Activated CD4-positive, alpha-beta memory T cell treated with anti-CD3 and anti-CD28 coated beads for 36 hours (primary cell): ENCODE measurements around the gene C4BPA. TPM values are rescaled to one million over a fixed set of nuclear protein-coding genes. Genes with fewer than 3 reads are reported as not detected.

ENCODE experiments used
- CTCF ChIA-PET: fragments of 350-600 bp; sonication (Branson Sonifier 250); formaldehyde crosslinking; loops from one replicate; lab custom pipeline; 2021; ENCODE audit warnings: antibody characterized with exemption, inconsistent platforms; lab: Charles Lee
- POLR2A ChIA-PET: fragments of 350-600 bp; sonication (Branson Sonifier 250); formaldehyde crosslinking; loops from one replicate; lab custom pipeline; 2021; ENCODE audit warnings: antibody characterized with exemption; lab: Charles Lee
- DNase-seq: peaks from one replicate; pipeline ENCODE4 v3.0.0-alpha.2; 2020
- H3K27ac Mint-ChIP-seq: one replicate; pipeline ENCODE4 v1.8.0; 2021; ENCODE audit warnings: mixed read lengths
- H3K27me3 Mint-ChIP-seq: one replicate; pipeline ENCODE4 v1.8.0; 2021; ENCODE audit warnings: mixed read lengths
- H3K36me3 Mint-ChIP-seq: one replicate; pipeline ENCODE4 v1.8.0; 2021; ENCODE audit warnings: mixed read lengths
- H3K4me1 Mint-ChIP-seq: one replicate; pipeline ENCODE4 v1.8.0; 2021; ENCODE audit warnings: low read depth, mixed read lengths
- H3K4me3 Mint-ChIP-seq: one replicate; pipeline ENCODE4 v1.8.0; 2021; ENCODE audit warnings: mild to moderate bottlenecking, mixed read lengths
- H3K9me3 Mint-ChIP-seq: one replicate; pipeline ENCODE4 v1.8.0; 2021; ENCODE audit warnings: mixed read lengths
- intact Hi-C: fragments of 100-400 bp; cut with micrococcal nuclease; formaldehyde crosslinking; loops from one replicate; pipeline ENCODE4 v1.15.1; 2023
- total RNA-seq, 2 experiments: library from RNA; stranded (reverse); gene quantifications; one replicate each; pipeline ENCODE4 v1.2.3, GENCODE V29; 2021

The C4BPA gene
- total RNA-seq, 2 experiments from 2014 or later = not detected

- intact Hi-C loops = no loop called here
- Mint-ChIP-seq H3K27me3 (peaks cover 11% of the 10 kb centered on the region), H3K4me1 (peaks cover 7% of the 10 kb centered on the region), H3K4me3 (no peak overlapping the region), H3K36me3 (no peaks in the 10 kb centered on the region), H3K27ac (no peak overlapping the region), H3K9me3 (no peaks in the 10 kb centered on the region)
- DNase-seq = no peak
- POLR2A ChIA-PET = no interaction called here
- CTCF ChIA-PET = interaction anchor here (1.1 to 1.4 kb wide), 2 partner anchors 13 to 408 kb away, joined by 3 to 4 read pairs; no protein-coding TSS in a partner anchor
These were observed 12.7 kb upstream of the C4BPA start for GRCh38 chr1:207091200-207091908.

DNA sequence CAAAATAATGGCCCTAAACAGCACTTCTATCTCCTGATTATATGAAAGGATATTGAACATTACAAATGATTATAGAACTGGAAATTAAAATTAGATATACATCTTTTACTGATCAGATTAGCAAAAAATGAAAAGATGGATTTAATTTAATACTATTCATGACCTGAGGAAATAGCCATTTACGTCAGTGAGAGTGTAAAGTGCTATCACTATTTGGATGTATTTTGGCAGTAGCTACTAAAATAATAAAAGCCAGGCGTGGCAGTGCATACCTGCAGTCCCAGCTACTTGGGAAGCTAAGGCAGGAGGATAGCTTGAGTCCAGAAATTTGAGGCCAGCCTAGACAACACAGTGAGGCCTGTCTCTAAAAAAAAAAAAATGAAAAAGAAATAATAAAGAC lies 10.1 kb upstream of the C4BPA start:
- intact Hi-C loops = no loop called here
- Mint-ChIP-seq H3K9me3 (no peaks in the 10 kb centered on the region), H3K4me1 (peaks cover 16% of the 10 kb centered on the region), H3K36me3 (no peaks in the 10 kb centered on the region), H3K27me3 (peaks cover 13% of the 10 kb centered on the region), H3K27ac (no peak overlapping the region), H3K4me3 (no peak overlapping the region)
- ChIA-PET CTCF (interaction anchor here (1.0 to 1.3 kb wide), 2 partner anchors 10 to 406 kb away, joined by 4 to 10 read pairs; no protein-coding TSS in a partner anchor), POLR2A (interaction anchor here (1.1 kb wide), 1 partner anchor 269 kb away, joined by 3 read pairs; no protein-coding TSS in a partner anchor)
- DNase-seq = no peak

- H3K36me3 Mint-ChIP-seq = no peaks in the 10 kb centered on the region
These were observed 6.1 kb upstream of the C4BPA start for GRCh38 chr1:207097871-207098324.

DNA sequence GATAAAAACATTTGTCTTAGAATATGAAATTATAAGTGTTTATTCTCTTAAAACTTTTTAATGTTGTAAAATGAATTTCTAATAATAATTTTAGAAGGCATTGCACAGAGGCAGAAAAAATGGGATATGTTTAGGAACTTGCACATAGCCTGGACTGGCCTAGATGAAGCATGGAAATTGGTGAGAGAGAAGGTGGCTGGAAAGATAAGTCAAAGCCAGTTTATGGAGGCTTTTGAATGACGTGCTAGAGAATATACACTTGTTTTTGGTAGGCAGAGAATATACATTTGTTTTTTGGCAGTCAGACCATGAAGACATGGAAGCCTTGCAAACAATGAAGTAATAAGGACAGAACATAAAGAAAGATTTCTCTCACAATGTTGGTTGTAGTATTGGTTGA lies 2.3 kb upstream of the C4BPA start:
- Mint-ChIP-seq H3K4me3 (no peak overlapping the region), H3K27me3 (peaks cover 21% of the 10 kb centered on the region), H3K36me3 (no peaks in the 10 kb centered on the region), H3K9me3 (peaks cover 4% of the 10 kb centered on the region), H3K27ac (no peak overlapping the region), H3K4me1 (peaks cover 14% of the 10 kb centered on the region)
- ChIA-PET POLR2A (no interaction called here), CTCF (no interaction called here)
- no peak for DNase-seq
- intact Hi-C loops = no loop called here

More at GRCh38 chr1:207097871-207098324, 6.1 kb upstream of the C4BPA start:
- DNase-seq = peak; percentile 64
- intact Hi-C loops = loop anchor here (1.0 to 2.0 kb wide), 7 partner anchors 46 to 402 kb away; partner anchors contain the start of gene CD55
- peaks cover 4% of the 10 kb centered on the region for H3K9me3 Mint-ChIP-seq
- H3K27me3 Mint-ChIP-seq = peaks cover 24% of the 10 kb centered on the region
- POLR2A ChIA-PET = interaction anchor here (1.8 kb wide), 1 partner anchor 239 kb away, joined by 9 read pairs; no protein-coding TSS in a partner anchor
- H3K4me3 Mint-ChIP-seq = no peak overlapping the region
- CTCF ChIA-PET = interaction anchor here (0.7 to 1.4 kb wide), 5 partner anchors 19 to 402 kb away, joined by 3 to 7 read pairs (median 3); no protein-coding TSS in a partner anchor
- peak overlapping the region; percentile 78 for H3K27ac Mint-ChIP-seq
- peaks cover 14% of the 10 kb centered on the region for H3K4me1 Mint-ChIP-seq

GRCh38 chr1:207102146-207102545 lies 1.9 kb upstream of the C4BPA start:
- Mint-ChIP-seq H3K9me3 (peaks cover 4% of the 10 kb centered on the region), H3K36me3 (no peaks in the 10 kb centered on the region), H3K27ac (no peak overlapping the region), H3K4me3 (no peak overlapping the region), H3K4me1 (peaks cover 14% of the 10 kb centered on the region), H3K27me3 (peaks cover 23% of the 10 kb centered on the region)
- ChIA-PET POLR2A (no interaction called here), CTCF (no interaction called here)
- intact Hi-C loops = no loop called here
- no peak for DNase-seq

DNA sequence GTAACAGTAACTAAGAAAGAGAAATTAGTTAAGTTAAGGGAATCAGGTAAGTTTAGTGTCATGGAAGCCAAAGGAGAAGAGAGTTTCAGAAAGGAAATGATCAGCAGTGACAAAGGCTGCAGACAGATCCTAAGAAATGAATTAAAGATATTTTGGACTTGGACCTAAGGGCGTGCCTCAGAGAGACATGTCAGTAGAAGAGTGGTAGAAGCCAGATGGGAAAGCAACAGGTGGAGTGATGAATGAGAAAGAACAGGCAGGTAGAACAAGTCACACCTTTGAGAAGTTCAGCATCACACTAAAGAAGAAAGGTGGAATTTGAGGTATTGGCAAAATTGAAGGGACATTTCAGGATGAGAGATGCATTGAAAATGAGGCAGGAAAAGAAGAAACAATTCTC lies 1.4 kb upstream of the C4BPA start:
- H3K4me1 Mint-ChIP-seq = peaks cover 12% of the 10 kb centered on the region
- POLR2A ChIA-PET = no interaction called here
- intact Hi-C loops = no loop called here

DNA sequence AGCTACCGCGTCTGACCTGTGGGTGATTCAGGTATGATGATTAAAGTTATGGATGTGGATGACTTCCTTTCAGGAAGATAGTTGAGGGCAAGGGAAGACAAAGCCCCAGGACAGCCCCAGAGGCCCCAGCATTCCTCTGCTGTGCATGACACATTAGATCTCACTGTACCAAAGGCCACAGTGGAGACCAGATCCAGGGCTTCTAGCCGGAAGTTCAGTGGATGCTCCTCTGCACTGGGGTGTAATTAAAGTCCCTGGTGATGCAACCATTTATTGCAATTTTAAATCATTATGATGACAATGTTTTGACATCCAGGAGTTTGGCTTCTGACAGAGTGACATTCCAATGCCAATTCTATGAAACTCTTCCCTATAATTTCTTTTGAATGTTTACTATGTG lies 5.0 kb downstream of the C4BPA start:
- no peaks in the 10 kb centered on the region for H3K36me3 Mint-ChIP-seq
- H3K4me3 Mint-ChIP-seq = no peak overlapping the region
- H3K27ac Mint-ChIP-seq = no peak overlapping the region
- no peak for DNase-seq
- ChIA-PET POLR2A (no interaction called here), CTCF (no interaction called here)
- no peaks in the 10 kb centered on the region for H3K4me1 Mint-ChIP-seq
- H3K9me3 Mint-ChIP-seq = no peaks in the 10 kb centered on the region
- H3K27me3 Mint-ChIP-seq = peaks cover 27% of the 10 kb centered on the region
- intact Hi-C loops = no loop called here

More for the DNA sequence above, 1.4 kb upstream of the C4BPA start:
- Mint-ChIP-seq H3K9me3 (peaks cover 4% of the 10 kb centered on the region), H3K27ac (no peak overlapping the region), H3K4me3 (no peak overlapping the region), H3K36me3 (no peaks in the 10 kb centered on the region), H3K27me3 (peaks cover 25% of the 10 kb centered on the region)
- no peak for DNase-seq
- CTCF ChIA-PET = no interaction called here

DNA sequence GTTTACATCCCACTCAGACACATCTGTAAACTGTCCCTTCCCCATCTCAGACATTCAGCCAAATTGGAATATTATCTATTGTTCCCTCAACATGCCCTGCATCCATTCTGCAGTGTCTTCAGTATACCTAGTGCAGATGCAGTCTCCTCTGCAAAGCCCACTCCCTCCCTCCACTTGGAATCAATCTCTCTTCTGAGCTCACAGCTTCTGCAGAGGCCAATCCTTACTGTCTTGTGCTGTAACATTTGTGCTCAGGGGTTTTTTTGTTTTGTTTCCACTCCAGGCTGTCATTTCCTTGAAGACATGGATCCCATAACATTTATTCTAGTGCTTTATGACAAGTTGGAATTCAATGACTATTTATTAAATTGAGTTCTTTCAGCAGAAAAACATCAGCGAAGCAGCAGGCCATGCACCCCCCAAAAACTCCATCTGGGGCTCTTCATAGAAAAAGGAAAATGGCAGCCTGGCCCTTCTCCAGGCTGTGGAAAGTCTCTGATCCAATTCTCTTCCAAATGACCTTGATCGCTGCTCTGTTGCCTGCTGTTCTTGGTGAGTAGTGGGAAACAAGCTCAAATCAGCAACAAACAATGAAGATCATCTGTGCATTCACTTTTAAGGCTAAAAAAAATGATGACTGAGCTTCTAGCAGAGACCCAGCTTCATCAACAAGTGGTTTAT lies 8.7 kb downstream of the C4BPA start:
- Mint-ChIP-seq H3K36me3 (no peaks in the 10 kb centered on the region), H3K4me3 (no peak overlapping the region), H3K9me3 (no peaks in the 10 kb centered on the region), H3K27ac (no peak overlapping the region), H3K27me3 (peaks cover 24% of the 10 kb centered on the region), H3K4me1 (no peaks in the 10 kb centered on the region)
- DNase-seq = no peak
- ChIA-PET POLR2A (interaction anchor here (0.8 kb wide), 1 partner anchor 16 kb away, joined by 3 read pairs; no protein-coding TSS in a partner anchor), CTCF (interaction anchor here (1.0 kb wide), 1 partner anchor 107 kb away, joined by 5 read pairs; no protein-coding TSS in a partner anchor)
- intact Hi-C loops = no loop called here

- no peaks in the 10 kb centered on the region for H3K36me3 Mint-ChIP-seq
- no peaks in the 10 kb centered on the region for H3K9me3 Mint-ChIP-seq
- POLR2A ChIA-PET = no interaction called here
- H3K4me3 Mint-ChIP-seq = no peak overlapping the region
- H3K27ac Mint-ChIP-seq = no peak overlapping the region
- CTCF ChIA-PET = no interaction called here
- no peak for DNase-seq
- H3K27me3 Mint-ChIP-seq = peaks cover 16% of the 10 kb centered on the region
- intact Hi-C loops = no loop called here
- no peaks in the 10 kb centered on the region for H3K4me1 Mint-ChIP-seq
These were observed 11.2 kb downstream of the C4BPA start for GRCh38 chr1:207115269-207115668.

DNA sequence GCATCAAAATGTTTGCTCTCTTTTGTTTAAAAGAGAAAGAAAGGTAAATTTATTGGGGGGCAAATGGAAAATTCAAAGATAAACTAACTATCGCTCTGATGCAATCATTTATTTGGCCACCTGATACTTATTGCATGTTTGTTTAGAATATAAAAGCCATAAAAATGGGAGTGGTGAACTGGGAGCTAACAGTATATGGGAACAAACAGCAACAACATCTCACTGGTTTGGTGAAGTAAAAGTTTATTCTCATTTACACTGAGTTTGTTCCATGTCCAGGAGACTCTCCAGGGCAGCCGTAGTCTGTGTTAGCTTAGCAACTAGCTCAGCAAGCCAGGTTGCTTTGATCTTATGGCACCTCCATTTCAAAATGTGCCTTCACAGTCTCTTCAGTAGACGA lies 20.4 kb downstream of the C4BPA start:
- no peaks in the 10 kb centered on the region for H3K4me1 Mint-ChIP-seq
- CTCF ChIA-PET = no interaction called here
- no peak overlapping the region for H3K4me3 Mint-ChIP-seq
- intact Hi-C loops = no loop called here
- POLR2A ChIA-PET = no interaction called here
- no peak for DNase-seq
- H3K27ac Mint-ChIP-seq = no peak overlapping the region
- H3K27me3 Mint-ChIP-seq = peaks cover 16% of the 10 kb centered on the region
- H3K36me3 Mint-ChIP-seq = peaks cover 4% of the 10 kb centered on the region
- peaks cover 22% of the 10 kb centered on the region for H3K9me3 Mint-ChIP-seq

DNA sequence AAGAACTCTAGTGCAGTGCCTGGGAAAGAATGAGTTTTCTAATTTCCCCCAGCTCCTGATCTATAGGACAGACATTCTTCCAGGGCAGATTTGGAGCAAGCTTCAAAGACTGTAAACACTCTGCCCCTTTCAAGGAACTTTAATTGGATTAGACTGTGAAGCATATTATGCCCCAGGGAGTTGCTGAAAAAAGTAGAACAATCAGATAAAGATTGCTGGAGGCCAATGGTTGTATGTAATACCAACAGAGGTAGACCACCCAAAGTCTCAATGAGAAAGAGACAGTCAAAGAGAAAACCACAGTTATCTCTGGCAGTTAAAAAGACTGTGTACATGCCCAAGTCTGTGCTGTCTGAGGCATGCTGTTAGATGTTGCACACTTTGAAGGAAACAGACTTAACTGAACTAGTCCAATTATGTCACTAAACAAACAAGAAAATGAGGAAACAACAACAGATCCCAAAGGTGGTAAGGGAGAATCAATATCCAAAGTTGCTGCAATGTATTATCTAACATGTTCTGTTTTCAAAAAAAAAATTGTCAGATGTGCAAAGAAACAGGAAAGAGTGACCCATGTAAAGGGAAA lies 24.4 kb downstream of the C4BPA start:
- peaks cover 5% of the 10 kb centered on the region for H3K36me3 Mint-ChIP-seq
- H3K9me3 Mint-ChIP-seq = peaks cover 36% of the 10 kb centered on the region
- peaks cover 10% of the 10 kb centered on the region for H3K27me3 Mint-ChIP-seq
- no peak for DNase-seq
- intact Hi-C loops = no loop called here
- H3K4me1 Mint-ChIP-seq = no peaks in the 10 kb centered on the region
- ChIA-PET CTCF (no interaction called here), POLR2A (no interaction called here)
- H3K4me3 Mint-ChIP-seq = no peak overlapping the region
- no peak overlapping the region for H3K27ac Mint-ChIP-seq

GRCh38 chr1:207129053-207129452 lies 25.0 kb downstream of the C4BPA start:
- H3K4me1 Mint-ChIP-seq = no peaks in the 10 kb centered on the region
- no peak for DNase-seq
- H3K27ac Mint-ChIP-seq = no peak overlapping the region
- peaks cover 5% of the 10 kb centered on the region for H3K36me3 Mint-ChIP-seq
- peaks cover 9% of the 10 kb centered on the region for H3K27me3 Mint-ChIP-seq
- peaks cover 36% of the 10 kb centered on the region for H3K9me3 Mint-ChIP-seq
- H3K4me3 Mint-ChIP-seq = no peak overlapping the region
- POLR2A ChIA-PET = no interaction called here
- intact Hi-C loops = no loop called here
- CTCF ChIA-PET = no interaction called here
